Ectodermal cell (in vitro differentiated cells): ENCODE measurements around the gene MBLAC2.
A peak's percentile ranks its signal among the peaks of the same experiment; 100 is the strongest.

Experiments
- H3K27ac ChIP-seq: 2 replicates; pipeline ENCODE4 v1.7.0; 2013; ENCODE audit warnings: mild to moderate bottlenecking, low read depth, low read length; ENCODE audit not compliant: insufficient read depth, poor library complexity, severe bottlenecking
- H3K27me3 ChIP-seq: 2 replicates; pipeline ENCODE4 v1.7.0; 2013; ENCODE audit warnings: mild to moderate bottlenecking, low read length; ENCODE audit not compliant: insufficient read depth, control insufficient read depth, poor library complexity, severe bottlenecking
- H3K36me3 ChIP-seq: one replicate; pipeline ENCODE4 v1.7.0; 2013; ENCODE audit warnings: low read length; ENCODE audit not compliant: control insufficient read depth, insufficient read depth
- H3K4me1 ChIP-seq: one replicate; pipeline ENCODE4 v1.7.0; 2013; ENCODE audit warnings: low read length; ENCODE audit not compliant: control insufficient read depth, insufficient read depth
- H3K4me3 ChIP-seq: 2 replicates; pipeline ENCODE4 v1.7.0; 2013; ENCODE audit warnings: low read depth, low read length, control low read depth; ENCODE audit not compliant: insufficient read depth
- H3K9me3 ChIP-seq: 2 replicates; pipeline ENCODE4 v1.7.0; 2013; ENCODE audit warnings: mild to moderate bottlenecking, low read length, moderate library complexity; ENCODE audit not compliant: control insufficient read depth
- WGBS, 2 experiments: methylation state at CpG; one replicate each; pipeline ENCODE4 v1.1.7; 2013; ENCODE audit warnings: missing lambda C conversion rate in 2 of 2; 5-methylcytosine and 5-hydroxymethylcytosine counted together

Gene MBLAC2

GRCh38 chr5:90472783-90473395 is 1.7 kb downstream of the MBLAC2 start:
- peak overlapping the region; percentile 75 for H3K4me3 ChIP-seq
- peaks cover 7% of the 10 kb centered on the region for H3K4me1 ChIP-seq
- no peak overlapping the region for H3K27ac ChIP-seq
- no peaks in the 10 kb centered on the region for H3K9me3 ChIP-seq
- H3K27me3 ChIP-seq = peaks cover 24% of the 10 kb centered on the region
- H3K36me3 ChIP-seq = no peaks in the 10 kb centered on the region
- WGBS, 2 experiments = 45 to 49% methylated on average over 9 of the region's 9 CpGs

DNA sequence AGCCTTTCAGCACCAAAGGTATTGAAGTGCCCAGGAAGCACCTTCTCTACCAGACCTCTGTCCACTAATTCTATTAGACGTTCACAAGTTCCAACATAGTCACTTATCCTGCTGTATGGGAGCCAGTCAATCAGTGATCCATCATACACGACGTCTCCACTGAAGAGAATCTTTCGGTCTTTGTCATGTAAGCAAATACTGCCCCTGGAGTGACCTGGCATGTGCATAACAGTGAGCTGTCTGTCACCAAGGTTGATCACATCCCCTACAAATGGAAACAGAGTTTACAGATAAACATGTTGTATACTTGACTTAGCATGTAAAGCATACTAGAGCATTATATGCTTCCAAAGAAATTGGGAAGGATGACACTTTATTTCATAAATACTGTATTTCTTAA is 13.3 kb downstream of the MBLAC2 start:
- no peak overlapping the region for H3K27ac ChIP-seq
- no peaks in the 10 kb centered on the region for H3K9me3 ChIP-seq
- no peaks in the 10 kb centered on the region for H3K27me3 ChIP-seq
- H3K4me3 ChIP-seq = no peak overlapping the region
- H3K36me3 ChIP-seq = no peaks in the 10 kb centered on the region
- WGBS, 2 experiments = 29 to 43% methylated on average over 4 of the region's 4 CpGs
- no peaks in the 10 kb centered on the region for H3K4me1 ChIP-seq

DNA sequence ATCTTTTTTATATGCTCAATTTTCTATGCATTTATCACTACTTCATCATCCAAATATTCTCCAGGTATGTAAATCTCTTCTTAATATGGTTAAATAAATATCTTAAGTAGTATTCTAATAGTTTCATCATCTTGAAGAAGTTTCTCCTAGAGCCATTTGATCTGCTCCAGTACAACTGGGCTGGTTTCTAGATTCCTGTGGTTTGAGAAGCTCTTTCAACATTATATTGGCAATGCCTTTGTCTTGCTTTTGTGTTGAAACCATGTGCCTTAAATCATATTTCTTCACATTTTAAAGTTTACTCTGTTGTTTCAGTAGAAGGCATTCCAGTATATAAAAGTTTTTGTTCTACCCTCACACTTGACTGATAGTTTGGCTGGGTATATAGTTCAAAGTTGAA is 27.6 kb downstream of the MBLAC2 start:
- Histone ChIP-seq H3K4me1 (no peaks in the 10 kb centered on the region), H3K27me3 (no peaks in the 10 kb centered on the region), H3K36me3 (no peaks in the 10 kb centered on the region), H3K9me3 (no peaks in the 10 kb centered on the region), H3K4me3 (no peak overlapping the region), H3K27ac (no peak overlapping the region)

GRCh38 chr5:90440644-90441043 is 33.9 kb downstream of the MBLAC2 start:
- Histone ChIP-seq H3K36me3 (no peaks in the 10 kb centered on the region), H3K27ac (no peak overlapping the region), H3K27me3 (no peaks in the 10 kb centered on the region), H3K4me3 (no peak overlapping the region), H3K4me1 (no peaks in the 10 kb centered on the region), H3K9me3 (no peaks in the 10 kb centered on the region)
- WGBS, 2 experiments = 52 to 88% methylated on average over 2 of the region's 2 CpGs

DNA sequence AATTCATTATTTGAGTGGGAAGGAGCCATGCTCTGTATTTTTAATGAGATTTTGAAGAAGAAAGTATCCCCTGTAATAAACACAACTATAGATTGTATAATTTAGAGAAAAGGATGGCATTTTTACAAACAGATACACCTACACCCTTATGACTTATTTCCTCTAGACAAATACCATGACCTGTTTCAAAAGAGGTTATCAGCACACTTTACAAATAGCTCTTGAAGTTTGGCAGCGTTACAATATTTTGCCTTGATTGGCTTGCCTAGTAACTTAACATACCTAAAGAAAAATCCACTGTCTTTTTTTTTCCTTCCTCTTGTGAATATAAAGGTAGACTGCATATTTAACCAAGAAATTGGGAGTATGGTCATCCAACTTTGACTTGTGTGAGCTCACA is 36.5 kb downstream of the MBLAC2 start:
- H3K36me3 ChIP-seq = no peaks in the 10 kb centered on the region
- no peaks in the 10 kb centered on the region for H3K9me3 ChIP-seq
- H3K27me3 ChIP-seq = no peaks in the 10 kb centered on the region
- H3K4me1 ChIP-seq = no peaks in the 10 kb centered on the region
- H3K27ac ChIP-seq = no peak overlapping the region
- H3K4me3 ChIP-seq = no peak overlapping the region
- WGBS, 2 experiments = 89 to 100% methylated on average over 1 of the region's 1 CpG

- Histone ChIP-seq H3K9me3 (no peaks in the 10 kb centered on the region), H3K27ac (no peak overlapping the region), H3K4me1 (no peaks in the 10 kb centered on the region), H3K27me3 (no peaks in the 10 kb centered on the region), H3K36me3 (no peaks in the 10 kb centered on the region), H3K4me3 (no peak overlapping the region)
Measured at GRCh38 chr5:90437663-90438062, 36.9 kb downstream of the MBLAC2 start.

- H3K9me3 ChIP-seq = no peaks in the 10 kb centered on the region
- H3K27me3 ChIP-seq = no peaks in the 10 kb centered on the region
- no peaks in the 10 kb centered on the region for H3K36me3 ChIP-seq
- WGBS, 2 experiments = 33 to 76% methylated on average over 1 to 2 of the region's 5 CpGs
- H3K4me1 ChIP-seq = no peaks in the 10 kb centered on the region
- H3K4me3 ChIP-seq = no peak overlapping the region
- no peak overlapping the region for H3K27ac ChIP-seq
Measured at GRCh38 chr5:90434116-90434714, 40.4 kb downstream of the MBLAC2 start.

DNA sequence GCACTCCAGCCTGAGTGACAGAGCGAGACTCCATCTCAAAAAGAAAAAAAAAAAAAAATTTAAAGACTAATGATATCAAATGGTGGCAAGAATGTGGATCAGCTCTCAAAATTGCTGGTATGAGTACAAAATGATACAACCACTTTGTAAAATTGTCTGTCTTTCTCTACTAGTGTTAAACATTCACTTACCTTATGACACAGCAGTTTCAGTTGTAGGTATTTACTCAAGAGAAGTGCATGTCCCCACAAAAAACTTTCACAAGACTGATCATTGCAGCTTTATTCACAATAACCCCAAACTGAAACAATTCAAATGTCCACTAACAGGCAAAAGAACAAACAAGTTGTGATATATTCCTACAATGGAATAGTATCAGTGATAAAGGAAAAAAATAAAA is 50.3 kb downstream of the MBLAC2 start:
- Histone ChIP-seq H3K4me3 (no peak overlapping the region), H3K9me3 (no peaks in the 10 kb centered on the region), H3K27me3 (no peaks in the 10 kb centered on the region), H3K4me1 (no peaks in the 10 kb centered on the region), H3K36me3 (no peaks in the 10 kb centered on the region), H3K27ac (no peak overlapping the region)
- 100% methylated on average over 1 of the region's 1 CpG for WGBS, 2 experiments

- 29 to 32% methylated on average over 4 of the region's 4 CpGs for WGBS, 2 experiments
- Histone ChIP-seq H3K27ac (no peak overlapping the region), H3K36me3 (no peaks in the 10 kb centered on the region), H3K27me3 (no peaks in the 10 kb centered on the region), H3K9me3 (no peaks in the 10 kb centered on the region), H3K4me1 (no peaks in the 10 kb centered on the region), H3K4me3 (no peak overlapping the region)
Measured at GRCh38 chr5:90421136-90421535, 53.4 kb downstream of the MBLAC2 start.

DNA sequence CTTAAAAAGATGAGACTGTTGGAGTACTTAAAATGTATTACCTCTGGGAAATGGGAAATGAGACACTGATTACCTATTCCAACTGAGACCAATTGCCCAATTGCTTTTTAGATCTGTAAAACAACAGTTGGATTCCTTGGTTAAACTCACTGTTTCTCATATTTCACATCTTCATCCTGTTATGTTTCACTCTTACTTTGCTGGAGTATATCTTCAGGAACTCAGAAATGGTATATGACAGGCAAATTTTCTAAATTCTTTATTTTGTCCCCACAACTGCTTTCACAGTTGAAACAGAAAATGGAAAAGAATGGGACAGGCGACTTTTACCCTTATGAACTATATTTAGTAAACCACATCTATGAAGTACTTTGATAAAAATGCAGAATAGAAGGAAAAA is 56.4 kb downstream of the MBLAC2 start:
- no peak overlapping the region for H3K4me3 ChIP-seq
- no peaks in the 10 kb centered on the region for H3K36me3 ChIP-seq
- no peaks in the 10 kb centered on the region for H3K9me3 ChIP-seq
- no peak overlapping the region for H3K27ac ChIP-seq
- no peaks in the 10 kb centered on the region for H3K4me1 ChIP-seq
- 100% methylated on average over 1 of the region's 1 CpG; no CpG with 5 or more reads in 1 of the 2 experiments for WGBS, 2 experiments
- H3K27me3 ChIP-seq = no peaks in the 10 kb centered on the region
